Common myeloid progenitor, CD34-positive (primary cell): ENCODE results near the gene NEDD4L.
A peak's percentile ranks its signal among the peaks of the same experiment; 100 is the strongest.

ENCODE experiments used
- CTCF ChIA-PET: fragments of 350-600 bp; sonication (Branson Sonifier 250); formaldehyde crosslinking; loops from one replicate; lab custom pipeline; 2021; ENCODE audit warnings: antibody characterized with exemption; lab: Charles Lee
- POLR2A ChIA-PET: fragments of 350-600 bp; sonication (Branson Sonifier 250); formaldehyde crosslinking; loops from one replicate; lab custom pipeline; 2021; ENCODE audit warnings: antibody characterized with exemption; lab: Charles Lee
- DNase-seq, 3 donors: peaks; one replicate each; pipeline versions ENCODE4 v3.0.0 to v3.0.0-alpha.2; 2013
- H3K27ac ChIP-seq, 2 experiments: 1 replicate in 1 of 2; 2 replicates in 1 of 2; pipeline ENCODE4 v1.7.0; 2013; ENCODE audit warnings: inconsistent platforms in 2 of 2, low read length in 2 of 2, mild to moderate bottlenecking in 2 of 2, low read depth in 1 of 2, moderate library complexity in 1 of 2; ENCODE audit not compliant: severe bottlenecking in 2 of 2, insufficient read depth in 1 of 2, poor library complexity in 1 of 2
- H3K27me3 ChIP-seq, 5 experiments: replicated peaks in 2 of 5; 1 replicate in 3 of 5; 2 replicates in 2 of 5; pipeline versions ENCODE4 v1.6.1 to v1.7.0; 2013; ENCODE audit warnings: low read length in 4 of 5, mild to moderate bottlenecking in 2 of 5, moderate library complexity in 2 of 5, inconsistent platforms in 1 of 5; ENCODE audit not compliant: insufficient read depth in 5 of 5, control insufficient read depth in 4 of 5
- H3K36me3 ChIP-seq, 4 experiments: 1 replicate in 2 of 4; 2 replicates in 2 of 4; pipeline versions ENCODE4 v1.6.1 to v1.7.0; 2013; ENCODE audit warnings: low read length in 3 of 4, control low read depth in 1 of 4, mild to moderate bottlenecking in 1 of 4; ENCODE audit not compliant: control insufficient read depth in 4 of 4, insufficient read depth in 4 of 4
- H3K4me1 ChIP-seq, 4 experiments: 1 replicate in 3 of 4; 2 replicates in 1 of 4; pipeline versions ENCODE4 v1.6.1 to v1.7.1; 2013; ENCODE audit warnings: low read length in 3 of 4, mild to moderate bottlenecking in 3 of 4, control low read depth in 1 of 4, inconsistent platforms in 1 of 4, moderate library complexity in 1 of 4; ENCODE audit not compliant: control insufficient read depth in 4 of 4, insufficient read depth in 4 of 4; ENCODE audit errors: control extremely low read depth in 1 of 4
- H3K4me3 ChIP-seq, 7 experiments: 1 replicate in 4 of 7; 2 replicates in 3 of 7; pipeline versions ENCODE4 v1.5.1 to v1.7.0; 2013; ENCODE audit warnings: mild to moderate bottlenecking in 7 of 7, low read length in 6 of 7, moderate library complexity in 6 of 7, inconsistent platforms in 2 of 7, low read depth in 2 of 7, control low read depth in 1 of 7; ENCODE audit not compliant: insufficient read depth in 4 of 7, control insufficient read depth in 1 of 7; ENCODE audit errors: extremely low read depth in 1 of 7
- H3K9me3 ChIP-seq, 5 experiments: 1 replicate in 4 of 5; 2 replicates in 1 of 5; pipeline versions ENCODE4 v1.6.1 to v1.7.1; 2013; ENCODE audit warnings: low read length in 4 of 5, mild to moderate bottlenecking in 2 of 5, inconsistent platforms in 1 of 5, low read depth in 1 of 5, moderate library complexity in 1 of 5; ENCODE audit not compliant: control insufficient read depth in 4 of 5, insufficient read depth in 2 of 5; ENCODE audit errors: control extremely low read depth in 1 of 5
- WGBS: methylation state at CpG from one replicate; pipeline ENCODE4 v1.1.5; 2013; ENCODE audit not compliant: insufficient coverage; 5-methylcytosine and 5-hydroxymethylcytosine counted together

The NEDD4L gene

GRCh38 chr18:58117786-58118403, 73.9 kb downstream of the NEDD4L start:
- Histone ChIP-seq H3K27me3 (no peaks in the 10 kb centered on the region), H3K9me3 (no peaks in the 10 kb centered on the region), H3K27ac (no peak overlapping the region), H3K4me1 (peaks cover 0 to 15% (median 8%) of the 10 kb centered on the region in 4 experiments), H3K36me3 (no peaks in the 10 kb centered on the region), H3K4me3 (no peak overlapping the region)
- ChIA-PET POLR2A (interaction anchor here (1.0 to 1.1 kb wide), 2 partner anchors 18 to 73 kb away, joined by 3 read pairs; no protein-coding TSS in a partner anchor), CTCF (interaction anchor here (0.9 to 4.0 kb wide), 9 partner anchors 8 to 236 kb away, joined by 3 to 24 read pairs (median 5); partner anchors contain the start of gene NEDD4L)
- peak; percentile 92 to 96 (median 93) for DNase-seq
- WGBS = 55% methylated on average over 7 of the region's 8 CpGs

DNA sequence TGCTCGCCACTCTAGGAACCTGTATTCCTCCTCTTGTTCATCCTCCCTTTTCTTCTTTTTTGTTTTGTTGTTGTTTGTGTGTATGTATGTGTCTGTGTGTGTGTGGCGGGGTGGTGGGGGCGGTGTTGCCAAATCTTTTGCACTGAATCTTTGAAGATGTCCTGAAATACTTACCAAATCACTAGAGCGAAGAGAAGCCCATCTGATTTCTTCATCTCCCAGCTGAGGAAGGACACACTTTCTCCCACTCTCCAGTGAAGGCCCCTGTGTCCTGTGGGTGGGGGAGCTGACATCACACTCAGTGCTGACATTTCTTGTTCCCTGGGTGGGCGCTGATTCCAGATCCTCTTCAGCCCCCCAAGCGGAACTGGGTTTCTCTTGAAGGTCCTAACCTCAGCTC, 74.5 kb downstream of the NEDD4L start:
- no peaks in the 10 kb centered on the region for H3K9me3 ChIP-seq
- no peaks in the 10 kb centered on the region for H3K36me3 ChIP-seq
- H3K27ac ChIP-seq = no peak overlapping the region
- CTCF ChIA-PET = interaction anchor here (0.9 to 4.0 kb wide), 11 partner anchors 8 to 236 kb away, joined by 3 to 24 read pairs (median 5); partner anchors contain the start of gene NEDD4L
- WGBS = 100% methylated on average over 2 of the region's 6 CpGs
- DNase-seq = no peak
- H3K4me3 ChIP-seq = no peak overlapping the region
- POLR2A ChIA-PET = interaction anchor here (1.0 to 1.1 kb wide), 2 partner anchors 18 to 74 kb away, joined by 3 read pairs; no protein-coding TSS in a partner anchor
- no peaks in the 10 kb centered on the region for H3K27me3 ChIP-seq
- H3K4me1 ChIP-seq = peaks cover 0 to 10% (median 6%) of the 10 kb centered on the region in 4 experiments

- CTCF ChIA-PET = interaction anchor here (0.6 to 4.0 kb wide), 11 partner anchors 18 to 225 kb away, joined by 3 to 24 read pairs (median 5); partner anchors contain the start of gene NEDD4L
Measured at GRCh38 chr18:58119819-58120218, 75.8 kb downstream of the NEDD4L start.

GRCh38 chr18:58124475-58124874, 80.4 kb downstream of the NEDD4L start:
- Histone ChIP-seq H3K27ac (no peak overlapping the region), H3K27me3 (no peaks in the 10 kb centered on the region), H3K4me3 (no peak overlapping the region), H3K4me1 (no peaks in the 10 kb centered on the region), H3K36me3 (no peaks in the 10 kb centered on the region), H3K9me3 (no peaks in the 10 kb centered on the region)
- no peak for DNase-seq
- 13% methylated on average over 2 of the region's 3 CpGs for WGBS
- ChIA-PET POLR2A (no interaction called here), CTCF (interaction anchor here (0.9 to 4.9 kb wide), 4 partner anchors 11 to 81 kb away, joined by 3 to 20 read pairs (median 9); partner anchors contain the start of gene NEDD4L)

More at GRCh38 chr18:58119819-58120218, 75.8 kb downstream of the NEDD4L start:
- H3K27me3 ChIP-seq = no peaks in the 10 kb centered on the region
- no peaks in the 10 kb centered on the region for H3K36me3 ChIP-seq
- no peak overlapping the region for H3K27ac ChIP-seq
- POLR2A ChIA-PET = no interaction called here
- no peak for DNase-seq
- H3K9me3 ChIP-seq = no peaks in the 10 kb centered on the region
- WGBS = 97% methylated on average over 9 of the region's 9 CpGs
- H3K4me3 ChIP-seq = no peak overlapping the region
- peaks cover 0 to 7% (median 4%) of the 10 kb centered on the region in 4 experiments for H3K4me1 ChIP-seq

DNA sequence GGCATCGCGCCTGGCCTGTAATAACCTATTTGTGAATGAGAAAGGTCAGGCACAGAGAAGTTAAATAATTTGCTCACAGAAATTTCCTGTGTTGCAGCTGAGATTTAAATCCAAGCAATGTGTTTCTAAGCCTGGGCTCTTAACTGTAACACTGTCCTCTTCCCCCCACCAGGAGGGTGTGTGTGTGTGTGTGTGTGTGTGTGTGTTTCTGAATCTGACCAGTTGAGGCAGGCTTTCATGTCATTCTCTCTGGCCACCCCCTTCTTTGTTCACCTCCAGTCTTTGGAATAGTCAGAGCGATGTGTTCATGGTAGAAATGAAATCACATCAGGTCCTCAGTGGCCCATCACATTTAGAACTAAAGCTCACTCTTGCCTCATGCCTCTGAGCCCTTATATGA, 81.2 kb downstream of the NEDD4L start:
- POLR2A ChIA-PET = interaction anchor here (0.6 kb wide), 1 partner anchor 58 kb away, joined by 3 read pairs; no protein-coding TSS in a partner anchor
- H3K4me3 ChIP-seq = no peak overlapping the region
- DNase-seq = no peak
- no peaks in the 10 kb centered on the region for H3K36me3 ChIP-seq
- no peak overlapping the region for H3K27ac ChIP-seq
- H3K9me3 ChIP-seq = no peaks in the 10 kb centered on the region
- 100% methylated on average over 3 of the region's 3 CpGs for WGBS
- CTCF ChIA-PET = interaction anchor here (1.0 to 4.9 kb wide), 4 partner anchors 8 to 82 kb away, joined by 3 to 20 read pairs (median 12); partner anchors contain the start of gene NEDD4L
- no peaks in the 10 kb centered on the region for H3K27me3 ChIP-seq
- H3K4me1 ChIP-seq = no peaks in the 10 kb centered on the region

GRCh38 chr18:58125756-58126155, 81.7 kb downstream of the NEDD4L start:
- WGBS = 94% methylated on average over 12 of the region's 12 CpGs
- no peaks in the 10 kb centered on the region for H3K9me3 ChIP-seq
- DNase-seq = no peak
- H3K27ac ChIP-seq = no peak overlapping the region
- ChIA-PET CTCF (interaction anchor here (1.0 to 4.9 kb wide), 4 partner anchors 9 to 82 kb away, joined by 3 to 20 read pairs (median 8); partner anchors contain the start of gene NEDD4L), POLR2A (no interaction called here)
- no peaks in the 10 kb centered on the region for H3K4me1 ChIP-seq
- no peaks in the 10 kb centered on the region for H3K36me3 ChIP-seq
- H3K27me3 ChIP-seq = no peaks in the 10 kb centered on the region
- no peak overlapping the region for H3K4me3 ChIP-seq
